Thoracic aorta (tissue), 2 donors: Measurements from ENCODE around the gene PANX2. TPM values are rescaled to one million over a fixed set of nuclear protein-coding genes. Genes with fewer than 3 reads are reported as not detected.

ENCODE experiments used
- ATAC-seq: fragments of 150-250 bp; one replicate; pipeline ENCODE4 v1.8.0; 2017; ENCODE audit warnings: low read depth; ENCODE audit not compliant: insufficient number of reproducible peaks, low FRiP score
- DNase-seq: peaks from one replicate; pipeline ENCODE4 v3.0.0-alpha.2; 2020; ENCODE audit warnings: low spot score
- H3K27ac ChIP-seq, 2 donors: fragments of 200-600 bp; sonication (generic); 1 replicate in 1 of 2; 2 replicates in 1 of 2; pipeline ENCODE4 v1.5.1; 2016; ENCODE audit warnings: mild to moderate bottlenecking in 2 of 2, moderate library complexity in 2 of 2
- H3K27me3 ChIP-seq: fragments of 200-600 bp; sonication (generic); replicated peaks from 2 replicates; pipeline ENCODE4 v1.6.0; 2016; ENCODE audit warnings: mild to moderate bottlenecking; ENCODE audit not compliant: insufficient read depth
- H3K36me3 ChIP-seq: fragments of 200-600 bp; sonication (generic); one replicate; pipeline ENCODE4 v1.5.1; 2016
- H3K4me1 ChIP-seq, 2 donors: fragments of 200-600 bp; sonication (generic); 1 replicate in 1 of 2; 2 replicates in 1 of 2; pipeline versions ENCODE4 v1.5.1 to v1.6.0; 2016; ENCODE audit warnings: low read depth in 2 of 2, mild to moderate bottlenecking in 1 of 2; ENCODE audit not compliant: control insufficient read depth in 1 of 2
- H3K4me3 ChIP-seq: fragments of 200-600 bp; sonication (generic); 2 replicates; pipeline ENCODE4 v1.5.1; 2016; ENCODE audit warnings: mild to moderate bottlenecking
- H3K9me3 ChIP-seq: fragments of 200-600 bp; sonication (generic); 2 replicates; pipeline ENCODE4 v1.5.1; 2016
- total RNA-seq, 2 donors: library from RNA; depleted of rRNA; stranded (reverse); fragments of >200 nt; gene quantifications; one replicate each; pipeline versions ENCODE4 v1.1.0 to v1.2.3, GENCODE V29; 2016
- TF ChIP-seq, protein P1 (sequence below): fragments of 200-600 bp; sonication (generic); IDR thresholded peaks from one replicate; pipeline ENCODE4 v1.5.1; 2019; ENCODE audit warnings: antibody characterized with exemption

PANX2 gene
- total RNA-seq, 2 donors from 2014 or later, result 2.5 to 4.1 TPM

DNA sequence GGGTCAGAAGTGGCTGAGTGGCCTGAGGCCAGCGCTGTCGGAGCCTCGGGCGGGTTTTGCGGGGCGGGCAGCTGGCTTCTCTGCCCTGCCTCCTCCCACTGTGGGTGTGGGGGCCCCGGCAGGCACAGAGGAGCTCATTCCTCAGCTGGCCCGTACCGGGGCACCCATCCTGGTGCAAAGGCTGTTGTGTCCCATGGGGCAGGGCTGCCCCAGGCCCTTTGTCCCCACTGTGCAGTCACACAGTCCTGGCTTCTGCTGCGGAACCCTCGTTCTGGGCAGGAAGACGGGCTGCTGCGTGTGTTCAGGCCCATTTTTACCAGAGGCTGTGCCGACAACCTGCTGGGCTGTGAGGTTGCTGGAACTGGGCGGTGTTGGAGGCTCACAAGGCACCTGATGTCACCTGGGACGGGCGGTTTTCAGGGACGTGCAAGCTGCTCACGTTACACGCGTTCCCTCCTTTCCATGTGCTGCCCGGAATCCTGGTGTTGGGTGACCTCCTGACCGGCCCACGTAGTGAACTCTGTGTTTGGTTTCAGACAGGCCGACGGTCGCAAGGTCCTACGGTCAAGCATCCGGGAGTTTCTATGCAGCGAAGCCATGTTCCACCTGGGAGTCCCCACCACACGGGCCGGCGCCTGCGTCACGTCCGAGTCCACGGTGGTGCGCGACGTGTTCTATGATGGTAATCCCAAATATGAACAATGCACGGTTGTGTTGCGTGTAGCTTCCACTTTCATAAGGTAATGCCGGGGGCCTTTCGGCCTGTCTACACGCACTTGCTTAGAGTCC, 35.4 kb downstream of the PANX2 start:
- TF ChIP-seq, protein P1, sequence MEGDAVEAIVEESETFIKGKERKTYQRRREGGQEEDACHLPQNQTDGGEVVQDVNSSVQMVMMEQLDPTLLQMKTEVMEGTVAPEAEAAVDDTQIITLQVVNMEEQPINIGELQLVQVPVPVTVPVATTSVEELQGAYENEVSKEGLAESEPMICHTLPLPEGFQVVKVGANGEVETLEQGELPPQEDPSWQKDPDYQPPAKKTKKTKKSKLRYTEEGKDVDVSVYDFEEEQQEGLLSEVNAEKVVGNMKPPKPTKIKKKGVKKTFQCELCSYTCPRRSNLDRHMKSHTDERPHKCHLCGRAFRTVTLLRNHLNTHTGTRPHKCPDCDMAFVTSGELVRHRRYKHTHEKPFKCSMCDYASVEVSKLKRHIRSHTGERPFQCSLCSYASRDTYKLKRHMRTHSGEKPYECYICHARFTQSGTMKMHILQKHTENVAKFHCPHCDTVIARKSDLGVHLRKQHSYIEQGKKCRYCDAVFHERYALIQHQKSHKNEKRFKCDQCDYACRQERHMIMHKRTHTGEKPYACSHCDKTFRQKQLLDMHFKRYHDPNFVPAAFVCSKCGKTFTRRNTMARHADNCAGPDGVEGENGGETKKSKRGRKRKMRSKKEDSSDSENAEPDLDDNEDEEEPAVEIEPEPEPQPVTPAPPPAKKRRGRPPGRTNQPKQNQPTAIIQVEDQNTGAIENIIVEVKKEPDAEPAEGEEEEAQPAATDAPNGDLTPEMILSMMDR, result no peak
- no peaks in the 10 kb centered on the region for H3K9me3 ChIP-seq
- H3K4me3 ChIP-seq, result no peak overlapping the region
- no peak overlapping the region for H3K27ac ChIP-seq
- no peaks in the 10 kb centered on the region for H3K27me3 ChIP-seq
- no peak for DNase-seq
- peaks cover 12 to 22% of the 10 kb centered on the region in 2 donors for H3K4me1 ChIP-seq
- ATAC-seq, result no peak
- H3K36me3 ChIP-seq, result peaks cover 23% of the 10 kb centered on the region

DNA sequence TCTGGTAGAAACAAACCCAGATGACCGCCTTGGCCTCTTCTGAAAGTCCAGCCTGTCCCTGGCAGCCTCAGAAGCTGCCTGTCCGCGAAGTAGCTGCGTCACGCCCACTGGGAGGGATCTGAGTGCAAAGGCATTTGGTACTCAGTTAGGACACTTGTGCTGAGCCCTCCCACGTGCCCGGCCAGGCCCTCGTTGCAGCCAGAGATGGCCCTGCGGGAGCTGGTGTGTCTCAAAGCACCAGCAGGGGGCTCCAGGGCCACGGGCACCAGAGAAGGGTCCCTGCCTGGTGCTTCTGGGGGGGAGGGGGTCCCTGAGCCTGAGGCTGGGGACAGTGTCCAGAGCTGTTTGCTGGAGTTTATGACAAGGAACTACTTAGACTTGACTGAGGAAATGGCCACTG, 36.1 kb downstream of the PANX2 start:
- TF ChIP-seq, protein P1, result no peak
- Histone ChIP-seq H3K27me3 (no peaks in the 10 kb centered on the region), H3K36me3 (peaks cover 23% of the 10 kb centered on the region), H3K4me1 (peaks cover 12 to 21% of the 10 kb centered on the region in 2 donors), H3K9me3 (no peaks in the 10 kb centered on the region), H3K4me3 (no peak overlapping the region), H3K27ac (no peak overlapping the region)
- DNase-seq (no peak), ATAC-seq (no peak)

GRCh38 chr22:50207383-50208140, 37.0 kb downstream of the PANX2 start:
- no peaks in the 10 kb centered on the region for H3K27me3 ChIP-seq
- ATAC-seq, result no peak
- peaks cover 2 to 11% of the 10 kb centered on the region in 2 donors for H3K4me1 ChIP-seq
- H3K27ac ChIP-seq, result no peak overlapping the region
- H3K9me3 ChIP-seq, result no peaks in the 10 kb centered on the region
- no peak overlapping the region for H3K4me3 ChIP-seq
- H3K36me3 ChIP-seq, result peaks cover 23% of the 10 kb centered on the region
- TF ChIP-seq, protein P1, result no peak
- DNase-seq, result no peak

- peaks cover 23% of the 10 kb centered on the region for H3K36me3 ChIP-seq
- peaks cover 0 to 9% of the 10 kb centered on the region in 2 donors for H3K4me1 ChIP-seq
- H3K27ac ChIP-seq, result no peak overlapping the region
- no peak overlapping the region for H3K4me3 ChIP-seq
- TF ChIP-seq, protein P1, result no peak
- ATAC-seq, result no peak
- DNase-seq, result no peak
- H3K27me3 ChIP-seq, result no peaks in the 10 kb centered on the region
- no peaks in the 10 kb centered on the region for H3K9me3 ChIP-seq
Observed at GRCh38 chr22:50208430-50208938, 38.0 kb downstream of the PANX2 start.
